Measurements from ENCODE around the gene FAP. TPM values are rescaled to one million over a fixed set of nuclear protein-coding genes. Genes with fewer than 3 reads are reported as not detected.

The FAP gene
- total and polyA plus RNA-seq, 2 experiments from 2014 or later: 200 to 269 TPM

GRCh38 chr2:162233197-162233596 lies 10.0 kb downstream of the FAP start:
- Histone ChIP-seq H3K4me2 (ENCODE audit: unreplicated experiment) (peak overlapping the region; percentile 47), H3K79me2 (ENCODE audit: insufficient read depth) (peaks cover 94% of the 10 kb centered on the region), H3K4me1 (ENCODE audit: insufficient read depth) (peaks cover 41% of the 10 kb centered on the region), H4K20me1 (ENCODE audit: insufficient read depth) (no peaks in the 10 kb centered on the region), H3F3A (ENCODE audit: insufficient read depth) (peaks cover 36% of the 10 kb centered on the region), H3K9me2 (ENCODE audit: insufficient read depth) (no peaks in the 10 kb centered on the region), H2AFZ (no peak overlapping the region), H3K9ac (no peak overlapping the region), H3K4me3 (peak overlapping the region; percentile 1; the same call in 1 of the 2 replicates), H3K36me3 (ENCODE audit: low read depth) (peaks cover 52% of the 10 kb centered on the region), H3K27me3 (replicated peaks; ENCODE audit: insufficient read depth) (no peaks in the 10 kb centered on the region), H3K27ac (peak overlapping the region; percentile 72), H3K9me3 (ENCODE audit: low read depth) (no peaks in the 10 kb centered on the region)
- peak; percentile 83 for DNase-seq
- in situ Hi-C loops (cut with MboI): no loop called here
- 3 to 4% methylated on average over 1 of the region's 1 CpG for WGBS, 2 experiments (ENCODE audit: low coverage in 1 of 2, low lambda C conversion rate in 2 of 2, missing lambda C conversion rate in 2 of 2)
- TF ChIP-seq EZH2 (IDR thresholded peaks at IDR 0.05; ENCODE audit: insufficient read depth, poor library complexity, severe bottlenecking): no peak
- TF ChIP-seq EZH2phosphoT487 (IDR thresholded peaks at IDR 0.05; ENCODE audit: insufficient read depth, low read depth): 0 out of 2 replicates have a peak, but pooled peaks have one; percentile 67

GRCh38 chr2:162232671-162233070 lies 10.6 kb downstream of the FAP start:
- Histone ChIP-seq H4K20me1 (ENCODE audit: insufficient read depth) (no peaks in the 10 kb centered on the region), H3K9me3 (ENCODE audit: low read depth) (no peaks in the 10 kb centered on the region), H2AFZ (no peak overlapping the region), H3K9ac (no peak overlapping the region), H3K4me1 (ENCODE audit: insufficient read depth) (peaks cover 41% of the 10 kb centered on the region), H3K4me2 (ENCODE audit: unreplicated experiment) (peak overlapping the region; percentile 47), H3K36me3 (ENCODE audit: low read depth) (peaks cover 51% of the 10 kb centered on the region), H3K9me2 (ENCODE audit: insufficient read depth) (no peaks in the 10 kb centered on the region), H3K4me3 (no peak overlapping the region), H3K27me3 (replicated peaks; ENCODE audit: insufficient read depth) (no peaks in the 10 kb centered on the region), H3F3A (ENCODE audit: insufficient read depth) (peaks cover 36% of the 10 kb centered on the region), H3K79me2 (ENCODE audit: insufficient read depth) (peaks cover 94% of the 10 kb centered on the region), H3K27ac (peak overlapping the region; percentile 72)
- DNase-seq: peak; percentile 27
- TF ChIP-seq EZH2phosphoT487 (IDR thresholded peaks at IDR 0.05; ENCODE audit: insufficient read depth, low read depth) (no peak), EZH2 (IDR thresholded peaks at IDR 0.05; ENCODE audit: insufficient read depth, poor library complexity, severe bottlenecking) (no peak)
- WGBS, 2 experiments (ENCODE audit: low coverage in 1 of 2, low lambda C conversion rate in 2 of 2, missing lambda C conversion rate in 2 of 2): 37 to 43% methylated on average over 2 of the region's 2 CpGs
- in situ Hi-C loops (cut with MboI): no loop called here

GRCh38 chr2:162232027-162232426 lies 11.2 kb downstream of the FAP start:
- Histone ChIP-seq H3K4me2 (ENCODE audit: unreplicated experiment) (no peak overlapping the region), H3K4me1 (ENCODE audit: insufficient read depth) (peaks cover 43% of the 10 kb centered on the region), H3K27me3 (replicated peaks; ENCODE audit: insufficient read depth) (no peaks in the 10 kb centered on the region), H3K9me3 (ENCODE audit: low read depth) (no peaks in the 10 kb centered on the region), H3K79me2 (ENCODE audit: insufficient read depth) (peaks cover 94% of the 10 kb centered on the region), H3F3A (ENCODE audit: insufficient read depth) (peaks cover 31% of the 10 kb centered on the region), H3K36me3 (ENCODE audit: low read depth) (peaks cover 45% of the 10 kb centered on the region), H3K27ac (peak overlapping the region; percentile 72; the same call in 1 of the 2 replicates), H3K4me3 (no peak overlapping the region), H4K20me1 (ENCODE audit: insufficient read depth) (no peaks in the 10 kb centered on the region), H3K9me2 (ENCODE audit: insufficient read depth) (no peaks in the 10 kb centered on the region), H2AFZ (no peak overlapping the region), H3K9ac (no peak overlapping the region)
- DNase-seq: no peak
- in situ Hi-C loops (cut with MboI): no loop called here
- TF ChIP-seq EZH2phosphoT487 (IDR thresholded peaks at IDR 0.05; ENCODE audit: insufficient read depth, low read depth) (no peak), EZH2 (IDR thresholded peaks at IDR 0.05; ENCODE audit: insufficient read depth, poor library complexity, severe bottlenecking) (no peak)
- WGBS, 2 experiments (ENCODE audit: low coverage in 1 of 2, low lambda C conversion rate in 2 of 2, missing lambda C conversion rate in 2 of 2): 79 to 83% methylated on average over 2 of the region's 2 CpGs

- DNase-seq: no peak
- Histone ChIP-seq H3K36me3 (ENCODE audit: low read depth) (peaks cover 38% of the 10 kb centered on the region), H3K9me3 (ENCODE audit: low read depth) (no peaks in the 10 kb centered on the region), H2AFZ (no peak overlapping the region), H4K20me1 (ENCODE audit: insufficient read depth) (no peaks in the 10 kb centered on the region), H3K4me1 (ENCODE audit: insufficient read depth) (peaks cover 48% of the 10 kb centered on the region), H3K79me2 (ENCODE audit: insufficient read depth) (peaks cover 95% of the 10 kb centered on the region), H3K4me3 (no peak overlapping the region), H3F3A (ENCODE audit: insufficient read depth) (peaks cover 21% of the 10 kb centered on the region), H3K27ac (no peak overlapping the region), H3K9ac (no peak overlapping the region), H3K9me2 (ENCODE audit: insufficient read depth) (no peaks in the 10 kb centered on the region), H3K4me2 (ENCODE audit: unreplicated experiment) (no peak overlapping the region), H3K27me3 (replicated peaks; ENCODE audit: insufficient read depth) (no peaks in the 10 kb centered on the region)
- 90 to 91% methylated on average over 1 of the region's 1 CpG for WGBS, 2 experiments (ENCODE audit: low coverage in 1 of 2, low lambda C conversion rate in 2 of 2, missing lambda C conversion rate in 2 of 2)
- in situ Hi-C loops (cut with MboI): no loop called here
- no peak for TF ChIP-seq EZH2 (IDR thresholded peaks at IDR 0.05; ENCODE audit: insufficient read depth, poor library complexity, severe bottlenecking)
- TF ChIP-seq EZH2phosphoT487 (IDR thresholded peaks at IDR 0.05; ENCODE audit: insufficient read depth, low read depth): no peak
Measured at GRCh38 chr2:162230761-162231160, 12.5 kb downstream of the FAP start.

GRCh38 chr2:162226836-162227235 lies 16.4 kb downstream of the FAP start:
- Histone ChIP-seq H3K9ac (no peak overlapping the region), H3K4me3 (no peak overlapping the region), H3K4me2 (ENCODE audit: unreplicated experiment) (no peak overlapping the region), H3K4me1 (ENCODE audit: insufficient read depth) (peaks cover 31% of the 10 kb centered on the region), H3K27me3 (replicated peaks; ENCODE audit: insufficient read depth) (no peaks in the 10 kb centered on the region), H3K9me3 (ENCODE audit: low read depth) (no peaks in the 10 kb centered on the region), H2AFZ (no peak overlapping the region), H3K27ac (no peak overlapping the region), H3K9me2 (ENCODE audit: insufficient read depth) (no peaks in the 10 kb centered on the region), H3F3A (ENCODE audit: insufficient read depth) (peaks cover 7% of the 10 kb centered on the region), H3K36me3 (ENCODE audit: low read depth) (peaks cover 55% of the 10 kb centered on the region), H3K79me2 (ENCODE audit: insufficient read depth) (peaks cover 89% of the 10 kb centered on the region), H4K20me1 (ENCODE audit: insufficient read depth) (no peaks in the 10 kb centered on the region)
- in situ Hi-C loops (cut with MboI): no loop called here
- TF ChIP-seq EZH2phosphoT487 (IDR thresholded peaks at IDR 0.05; ENCODE audit: insufficient read depth, low read depth) (no peak), EZH2 (IDR thresholded peaks at IDR 0.05; ENCODE audit: insufficient read depth, poor library complexity, severe bottlenecking) (no peak)
- peak; percentile 41 for DNase-seq

Data from GM23248 (cell line).